ENCODE measurements around the gene UBE2S.
"Not testable (repeated sequence)": the region's sequence is repeated elsewhere in the genome, so short reads cannot be mapped to it uniquely, and the experiment has no call there.

The UBE2S gene

DNA sequence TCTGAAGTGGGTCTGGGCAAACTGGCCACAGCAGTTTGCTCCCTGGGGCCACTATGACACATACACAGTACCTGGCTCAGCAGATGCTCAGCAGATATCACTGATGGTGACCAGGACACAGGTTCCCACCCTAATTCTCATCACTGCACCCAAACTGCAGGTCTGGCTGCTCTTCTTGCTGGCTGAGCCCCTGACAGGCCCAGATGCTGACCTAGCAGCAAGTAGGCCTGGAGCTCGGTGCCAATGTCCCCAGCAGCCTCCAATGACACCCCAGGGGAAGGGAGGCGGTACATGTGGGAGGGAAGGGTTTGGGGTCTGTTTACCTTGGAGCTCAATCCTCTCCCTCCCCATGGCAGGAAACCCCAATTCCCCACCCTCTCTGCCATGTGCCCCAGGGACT lies 5.1 kb downstream of the UBE2S start:
- DNase-seq = no peak

DNA sequence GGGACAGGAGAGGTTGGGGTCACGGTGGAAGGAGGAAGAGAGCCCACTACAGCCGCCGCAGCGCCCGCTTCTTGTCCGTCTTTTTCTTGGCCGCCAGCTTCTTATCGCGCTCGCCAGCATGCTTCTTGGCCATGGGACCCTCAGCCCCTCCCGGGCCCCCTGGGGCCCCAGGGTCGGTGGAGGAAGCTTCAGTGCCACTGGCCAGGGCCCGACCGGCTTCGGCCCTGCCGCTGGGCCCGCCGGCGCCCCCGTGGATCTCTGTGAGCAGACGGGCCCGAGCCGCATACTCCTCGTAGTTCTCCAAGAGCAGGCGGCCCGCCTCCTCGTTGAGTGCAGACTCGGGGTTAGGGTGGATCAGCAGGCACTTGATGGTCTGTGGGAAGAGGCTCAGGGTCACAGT lies 6.2 kb downstream of the UBE2S start:
- not testable (repeated sequence) for DNase-seq

GRCh38 chr19:55400281-55401087 lies 7.1 kb downstream of the UBE2S start:
- no peak for DNase-seq

- no peak for DNase-seq
Observed at GRCh38 chr19:55398200-55398925, 9.2 kb downstream of the UBE2S start.

DNA sequence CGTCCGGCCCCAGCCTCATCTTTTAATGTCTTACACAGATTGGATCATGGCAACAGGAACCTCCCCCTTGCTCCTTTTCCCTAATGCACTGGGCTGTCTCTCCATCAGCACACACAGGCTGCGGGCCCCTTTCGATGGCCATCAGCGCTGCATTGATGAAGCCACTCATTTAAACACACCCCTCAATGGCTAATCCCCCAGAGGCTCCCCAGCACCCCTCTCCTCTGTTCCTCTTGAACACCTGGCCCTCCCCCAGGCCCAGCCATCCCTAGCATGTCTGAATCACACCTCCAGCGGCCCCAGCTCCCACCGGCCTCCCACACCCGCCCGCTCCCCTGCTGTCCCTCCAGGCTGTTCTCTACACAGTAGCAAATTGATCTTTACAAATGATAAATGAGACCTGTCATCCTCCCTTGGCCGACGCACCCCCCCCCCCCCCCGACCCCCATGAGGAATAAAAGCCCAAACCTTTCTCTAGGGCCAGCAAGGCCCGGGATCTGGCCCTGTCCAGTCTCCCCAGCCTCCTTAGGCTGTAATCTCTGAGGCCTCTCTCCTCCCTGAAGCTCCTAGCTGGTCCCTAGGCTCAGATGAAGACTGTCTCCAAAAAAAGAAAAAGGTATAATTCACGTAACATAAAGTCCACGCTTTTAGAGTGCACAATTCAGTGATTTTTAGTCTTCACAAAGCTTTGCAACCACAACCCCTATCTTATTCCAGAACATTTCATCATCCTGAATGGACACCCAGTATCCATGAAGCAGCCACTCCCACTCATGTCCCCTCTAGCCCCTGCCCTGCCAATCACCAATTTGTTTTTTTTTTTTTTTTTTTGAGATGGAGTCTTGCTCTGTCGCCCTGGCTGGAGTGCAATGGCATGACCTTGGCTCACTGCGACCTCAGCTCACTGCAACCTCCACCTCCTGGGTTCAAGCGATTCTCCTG lies 14.5 kb downstream of the UBE2S start:
- DNase-seq = no peak

DNA sequence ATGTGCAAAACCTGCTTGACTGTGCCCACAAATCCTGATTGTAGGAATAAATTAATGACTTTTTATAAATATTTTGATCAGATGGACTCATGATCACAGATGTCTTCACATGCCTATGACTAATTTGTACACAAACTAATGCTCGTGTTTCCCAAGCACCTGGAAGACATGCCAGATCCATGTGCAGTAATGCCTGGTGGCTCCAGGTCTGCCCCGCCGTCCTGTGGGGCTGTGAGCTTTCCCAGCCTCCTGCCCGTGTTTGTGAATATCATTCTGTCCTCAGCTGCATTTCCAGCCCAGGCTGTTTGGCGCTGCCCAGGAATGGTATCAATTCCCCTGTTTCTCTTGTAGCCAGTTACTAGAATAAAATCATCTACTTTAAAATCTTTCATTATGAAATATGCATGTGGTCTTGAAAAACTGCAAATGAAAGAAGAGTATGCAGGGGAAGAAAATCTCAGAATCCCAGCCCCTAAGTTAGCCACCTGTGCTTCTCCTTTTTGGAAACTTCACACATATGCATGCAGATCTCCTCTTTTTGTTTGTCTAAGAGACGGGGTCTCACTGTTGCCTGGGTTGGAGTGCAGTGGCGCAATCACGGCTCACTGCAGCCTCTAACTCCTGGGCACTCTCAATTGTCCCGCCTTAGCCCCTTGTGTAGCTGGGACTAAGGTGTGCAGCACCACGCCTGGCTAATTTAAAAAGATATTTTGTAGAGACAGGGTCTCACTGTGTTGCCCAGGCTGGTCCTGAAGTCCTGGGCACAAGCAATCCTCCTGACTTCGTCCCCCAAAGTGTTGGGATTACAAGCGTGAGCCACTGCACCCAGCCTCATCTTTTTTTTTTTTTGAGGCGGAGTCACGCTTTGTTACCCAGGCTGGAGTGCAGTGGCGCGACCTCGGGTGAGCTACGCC lies 15.6 kb downstream of the UBE2S start:
- DNase-seq = no peak

- no peak for DNase-seq
Observed at GRCh38 chr19:55391191-55391670, 16.4 kb downstream of the UBE2S start.

- DNase-seq = no peak
Observed at GRCh38 chr19:55390461-55390880, 17.1 kb downstream of the UBE2S start.

- DNase-seq = no peak
Observed at GRCh38 chr19:55389386-55390317, 17.9 kb downstream of the UBE2S start.

DNA sequence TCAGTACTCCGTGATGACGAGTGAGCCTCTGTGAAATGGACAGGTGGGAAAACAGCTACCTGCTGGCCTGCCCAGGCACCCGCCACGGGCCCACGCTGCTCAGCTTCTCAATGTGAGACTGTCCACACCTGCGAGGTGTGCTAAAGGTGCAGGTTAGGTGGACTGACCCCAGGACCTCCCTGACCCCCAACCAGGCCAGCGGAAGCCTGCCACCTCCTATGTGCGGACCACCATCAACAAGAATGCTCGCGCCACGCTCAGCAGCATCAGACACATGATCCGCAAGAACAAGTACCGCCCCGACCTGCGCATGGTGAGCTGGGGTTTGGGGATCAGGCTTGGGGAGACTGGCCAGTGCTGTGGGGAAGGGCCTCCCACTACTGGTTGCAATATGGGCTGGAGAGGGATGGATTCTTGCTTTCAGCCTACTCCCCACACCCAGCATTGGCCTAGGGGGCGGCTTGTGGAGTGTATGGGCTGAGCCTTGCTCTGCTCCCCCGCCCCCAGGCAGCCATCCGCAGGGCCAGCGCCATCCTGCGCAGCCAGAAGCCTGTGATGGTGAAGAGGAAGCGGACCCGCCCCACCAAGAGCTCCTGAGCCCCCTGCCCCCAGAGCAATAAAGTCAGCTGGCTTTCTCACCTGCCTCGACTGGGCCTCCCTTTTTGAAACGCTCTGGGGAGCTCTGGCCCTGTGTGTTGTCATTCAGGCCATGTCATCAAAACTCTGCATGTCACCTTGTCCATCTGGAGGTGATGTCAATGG lies 19.7 kb downstream of the UBE2S start:
- DNase-seq = no peak

- DNase-seq = no peak
Observed at GRCh38 chr19:55386493-55386971, 21.1 kb downstream of the UBE2S start.

GRCh38 chr19:55385724-55386492 lies 21.7 kb downstream of the UBE2S start, which contains the start of gene RPL28:
TSS of gene RPL28 (plus strand) at chr19:55385932. CDS start at chr19:55386358, 426 bp downstream.
- DNase-seq = peak; percentile 97

- peak; percentile 90 for DNase-seq
Observed at GRCh38 chr19:55384920-55385723, 22.5 kb downstream of the UBE2S start.

DNA sequence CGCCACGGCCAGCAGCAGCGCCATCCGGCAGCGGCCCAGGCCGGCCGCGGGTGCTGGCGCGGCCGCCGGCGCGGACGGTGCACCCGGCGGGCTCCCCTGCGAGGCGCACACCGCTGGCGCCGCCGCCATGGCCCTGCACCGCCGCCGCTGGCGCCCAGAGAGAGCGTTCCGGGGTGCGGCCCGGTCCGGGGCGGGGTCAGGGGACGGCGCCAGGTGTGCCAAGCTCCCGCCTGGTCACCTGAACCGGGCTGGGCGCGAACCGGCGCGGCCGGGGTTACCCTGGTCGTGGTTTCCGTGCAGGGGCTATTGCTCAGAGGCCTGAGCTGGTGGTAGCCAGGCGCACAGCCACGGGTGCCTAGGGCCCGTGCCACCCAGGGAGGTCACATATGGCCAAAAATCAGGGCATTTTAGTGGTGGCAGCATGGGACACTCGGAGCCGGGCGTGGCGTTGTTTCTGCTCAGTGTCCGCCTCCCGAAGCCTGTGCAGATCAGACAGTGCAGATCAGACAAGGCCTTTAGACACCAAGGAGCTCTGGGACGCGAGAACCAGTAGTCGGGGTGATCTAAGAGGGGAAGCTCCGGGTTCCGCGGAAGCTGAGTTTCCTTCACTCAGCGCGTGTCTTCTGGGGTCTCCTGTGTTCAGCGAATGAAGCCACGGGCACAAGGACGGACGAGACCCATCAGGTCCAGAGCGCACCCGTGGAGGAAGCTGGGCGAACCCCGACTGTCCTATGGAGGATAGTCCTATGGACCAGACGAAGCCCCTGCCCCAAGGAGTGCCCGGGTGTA lies 23.3 kb downstream of the UBE2S start, which contains the start of gene TMEM238:
TMEM238 (minus strand) TSS at position 162 of the 789 bp plus-strand sequence; CDS start at position 129, 33 bp downstream.
- peak; percentile 33 for DNase-seq

DNA sequence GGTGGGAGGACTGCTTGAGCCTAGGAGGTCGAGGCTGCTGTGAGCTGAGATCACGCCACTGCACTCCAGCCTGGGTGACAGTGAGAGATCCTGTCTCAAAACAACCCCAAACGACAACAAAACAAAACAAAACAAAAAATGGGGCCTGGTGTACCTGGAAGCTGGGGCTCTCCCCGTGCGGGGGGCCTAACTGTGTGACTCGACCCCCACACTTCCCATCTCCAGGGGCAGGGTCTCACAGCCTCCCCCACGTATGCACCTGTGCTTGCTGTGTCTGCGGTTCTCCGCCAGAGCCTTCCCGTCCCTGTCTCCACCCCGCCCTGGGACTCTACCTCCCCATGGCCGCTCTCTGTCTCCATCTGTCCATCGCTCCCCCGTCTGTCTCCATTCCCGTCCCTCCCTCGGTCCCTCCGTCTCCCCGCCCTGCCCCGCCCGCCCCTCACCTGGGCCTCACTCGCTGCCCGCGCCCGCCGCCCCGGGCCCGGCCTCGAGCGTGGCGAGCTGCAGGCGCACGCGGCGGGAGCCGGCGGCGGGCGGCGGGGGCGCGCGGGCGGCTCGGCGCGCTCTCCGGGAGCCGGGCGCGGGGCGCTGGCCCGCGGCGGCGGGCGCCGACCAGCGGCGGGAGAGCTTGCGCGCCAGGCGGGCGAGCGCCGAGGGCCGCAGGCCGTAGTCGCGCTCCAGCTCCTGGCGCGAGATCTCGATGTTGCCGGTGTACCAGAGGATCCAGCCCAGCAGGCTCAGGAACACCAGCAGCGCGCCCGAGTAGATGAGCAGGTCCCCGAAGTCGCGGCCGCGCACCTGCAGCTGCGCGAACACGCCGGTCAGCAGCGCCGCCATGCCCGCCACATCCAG lies 24.1 kb downstream of the UBE2S start:
- DNase-seq = peak; percentile 35

DNA sequence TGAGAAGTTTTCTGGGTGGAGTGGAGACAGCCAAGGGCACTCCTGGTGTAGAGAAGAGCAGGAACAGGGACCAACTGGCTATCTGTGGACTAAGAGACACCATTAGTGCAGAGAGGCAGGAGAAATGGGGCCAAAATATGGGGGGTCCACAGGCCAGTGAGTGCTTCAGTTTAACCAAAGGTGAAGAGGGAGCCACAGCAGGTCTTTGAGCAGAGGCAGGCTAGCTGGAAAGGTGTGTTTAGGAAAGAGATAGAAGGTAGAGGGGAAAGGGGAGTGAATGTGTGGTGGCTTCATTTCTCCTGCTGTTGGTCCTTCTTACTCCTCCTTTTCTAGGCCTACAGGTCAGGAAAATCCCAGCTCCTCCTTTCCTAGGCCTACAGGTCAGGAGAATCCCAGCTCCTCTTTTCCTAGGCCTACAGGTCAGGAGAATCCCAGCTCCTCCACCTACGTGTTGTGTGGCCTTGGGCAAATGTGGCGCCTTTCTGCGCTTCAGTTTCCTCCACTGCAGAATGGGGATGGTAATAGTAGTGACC lies 25.0 kb downstream of the UBE2S start:
- no peak for DNase-seq
